Lower lobe of right lung (tissue), 2 donors: ENCODE data around the gene HOXC6. TPM values are rescaled to one million over a fixed set of nuclear protein-coding genes. Genes with fewer than 3 reads are reported as not detected.

Source experiments
- ATAC-seq, 2 donors: fragments of 200-7000 bp; cut with Tn5 transposase; one replicate each; pipeline ENCODE4 v1.9.1; 2020 to 2022; ENCODE audit warnings: mild to moderate bottlenecking in 2 of 2, moderate library complexity in 2 of 2
- DNase-seq: peaks from one replicate; pipeline ENCODE4 v3.0.0-alpha.2; 2020
- H3K27ac ChIP-seq: fragments of 200-600 bp; one replicate; pipeline ENCODE4 v1.8.0; 2022
- H3K27me3 ChIP-seq: fragments of 200-600 bp; one replicate; pipeline ENCODE4 v1.8.0; 2022; ENCODE audit warnings: low read depth
- H3K36me3 ChIP-seq: fragments of 200-600 bp; one replicate; pipeline ENCODE4 v1.8.0; 2022; ENCODE audit warnings: mild to moderate bottlenecking
- H3K4me1 ChIP-seq: fragments of 200-600 bp; one replicate; pipeline ENCODE4 v1.8.0; 2022
- H3K4me3 ChIP-seq: fragments of 200-600 bp; one replicate; pipeline ENCODE4 v1.8.0; 2022; ENCODE audit warnings: mild to moderate bottlenecking
- H3K9me3 ChIP-seq: fragments of 200-600 bp; one replicate; pipeline ENCODE4 v1.8.0; 2022
- CTCF ChIP-seq: fragments of 200-600 bp; IDR thresholded peaks from one replicate; pipeline ENCODE4 v1.8.0; 2022; ENCODE audit warnings: antibody characterized with exemption, mild to moderate bottlenecking
- intact Hi-C: fragments of 100-400 bp; cut with DNase I; formaldehyde crosslinking; loops from one replicate; pipeline ENCODE4 v1.11.0; 2022
- total RNA-seq: library from RNA; stranded (reverse); fragmentation: NEBNext Ultra II Directional; extraction: Animal tissue kit (Norgen Biotek cat#: 25700); gene quantifications from one replicate; pipeline ENCODE4 v1.2.1, GENCODE V29; 2021
- donor health status: DM: no; HTN: yes; CAD: no; lungs with severe emphysema.

HOXC6 gene
- total RNA-seq, 1 donor from 2014 or later = 0.50 TPM

GRCh38 chr12:54020591-54021405 is 7.4 kb upstream of the HOXC6 start:
- no peak for TF ChIP-seq CTCF
- no peak overlapping the region for H3K4me3 ChIP-seq
- H3K9me3 ChIP-seq = no peaks in the 10 kb centered on the region
- intact Hi-C loops = no loop called here
- peaks cover 100% of the 10 kb centered on the region for H3K27me3 ChIP-seq
- peaks cover 18% of the 10 kb centered on the region for H3K4me1 ChIP-seq
- DNase-seq (no peak), ATAC-seq (no peak)
- no peaks in the 10 kb centered on the region for H3K36me3 ChIP-seq
- no peak overlapping the region for H3K27ac ChIP-seq

DNA sequence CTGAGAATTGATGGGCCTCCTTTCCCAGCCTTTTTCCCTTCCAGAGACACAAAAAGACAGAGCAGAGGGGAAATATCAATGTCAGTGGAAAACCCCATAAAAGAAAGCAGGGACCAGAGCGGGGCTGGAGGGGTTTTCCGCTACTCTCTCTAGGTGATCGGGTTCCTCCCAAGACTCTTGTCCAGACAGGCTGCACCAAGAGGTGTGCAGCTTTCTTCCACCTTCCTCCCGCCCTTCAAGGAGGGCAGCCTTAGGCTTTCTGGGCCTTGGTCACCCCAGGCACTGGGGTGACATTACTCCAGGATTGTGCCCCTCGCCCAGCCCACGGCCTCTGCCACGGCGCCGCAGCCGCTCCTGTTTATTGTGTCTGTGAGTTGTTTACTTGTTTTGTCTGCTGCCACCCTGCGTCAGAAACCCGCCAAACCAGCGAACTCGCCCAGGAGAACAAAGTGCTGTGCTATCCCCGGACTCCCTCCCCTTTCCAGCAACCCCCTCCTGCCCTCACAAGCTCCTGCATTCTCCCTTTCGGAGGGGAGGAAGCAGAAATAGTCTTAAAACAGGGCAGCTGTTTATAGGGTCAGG is 6.7 kb upstream of the HOXC6 start:
- no peak for TF ChIP-seq CTCF
- Histone ChIP-seq H3K9me3 (no peaks in the 10 kb centered on the region), H3K36me3 (no peaks in the 10 kb centered on the region), H3K4me3 (no peak overlapping the region), H3K4me1 (peaks cover 18% of the 10 kb centered on the region), H3K27me3 (peaks cover 100% of the 10 kb centered on the region), H3K27ac (no peak overlapping the region)
- no peak for ATAC-seq
- no peak for DNase-seq
- intact Hi-C loops = no loop called here

- Histone ChIP-seq H3K4me3 (no peak overlapping the region), H3K27ac (no peak overlapping the region), H3K4me1 (peaks cover 5% of the 10 kb centered on the region), H3K36me3 (no peaks in the 10 kb centered on the region), H3K9me3 (no peaks in the 10 kb centered on the region), H3K27me3 (peaks cover 100% of the 10 kb centered on the region)
- intact Hi-C loops = no loop called here
- no peak for ATAC-seq
- TF ChIP-seq CTCF = no peak
- no peak for DNase-seq
Observed at GRCh38 chr12:54022960-54023884, 5.0 kb upstream of the HOXC6 start.

DNA sequence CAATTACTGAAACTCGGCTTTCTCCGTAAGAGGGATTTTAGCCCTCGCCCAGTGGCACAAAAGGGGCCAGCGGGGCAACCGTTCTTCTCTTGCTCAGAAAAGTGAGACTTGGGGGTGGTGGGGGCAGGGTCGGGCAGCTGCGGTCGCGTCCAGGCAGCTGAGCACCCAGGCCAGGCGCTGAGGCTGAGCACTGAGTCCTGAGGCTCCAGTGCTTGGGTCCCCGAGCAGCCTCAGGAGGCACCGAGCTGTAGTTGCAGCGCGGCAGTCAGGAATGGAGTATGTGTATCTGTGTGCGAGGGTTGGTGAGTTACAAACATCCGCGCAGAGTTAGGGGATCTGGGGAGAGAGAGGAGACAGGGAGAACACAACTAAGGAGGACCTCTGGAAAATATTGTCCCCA is 4.1 kb upstream of the HOXC6 start:
- Histone ChIP-seq H3K4me1 (no peaks in the 10 kb centered on the region), H3K9me3 (no peaks in the 10 kb centered on the region), H3K4me3 (no peak overlapping the region), H3K27me3 (peaks cover 100% of the 10 kb centered on the region), H3K36me3 (no peaks in the 10 kb centered on the region), H3K27ac (no peak overlapping the region)
- ATAC-seq (no peak), DNase-seq (no peak)
- intact Hi-C loops = no loop called here
- no peak for TF ChIP-seq CTCF

- no peaks in the 10 kb centered on the region for H3K9me3 ChIP-seq
- no peak overlapping the region for H3K4me3 ChIP-seq
- H3K4me1 ChIP-seq = no peaks in the 10 kb centered on the region
- no peaks in the 10 kb centered on the region for H3K36me3 ChIP-seq
- no peak overlapping the region for H3K27ac ChIP-seq
- no peak for ATAC-seq
- DNase-seq = no peak
- TF ChIP-seq CTCF = no peak
- H3K27me3 ChIP-seq = peaks cover 100% of the 10 kb centered on the region
- intact Hi-C loops = no loop called here
Observed at GRCh38 chr12:54024581-54025305, 3.5 kb upstream of the HOXC6 start.
